Measurements from ENCODE around the gene PATL2.

GRCh38 chr15:44636976-44637375, 74.1 kb downstream of the PATL2 start:
- TF ChIP-seq CTCF (IDR thresholded peaks at IDR 0.05; ENCODE audit: poor library complexity): no peak
- no peak for TF ChIP-seq EZH2 (IDR thresholded peaks at IDR 0.05; ENCODE audit: borderline replicate concordance)
- no peak for TF ChIP-seq EZH2phosphoT487 (IDR thresholded peaks at IDR 0.05; ENCODE audit: low read depth, severe bottlenecking, unreplicated experiment)

Measured in hepatocyte (in vitro differentiated cells).